Smooth muscle cell of the umbilical artery (primary cell): ENCODE results near the gene SLC6A16. TPM values are rescaled to one million over a fixed set of nuclear protein-coding genes. Genes with fewer than 3 reads are reported as not detected.

Experiments used
- total RNA-seq: library from RNA; depleted of rRNA; stranded (reverse); fragments of >200 nt; gene quantifications from 2 replicates; pipeline ENCODE4 v1.2.3, GENCODE V29; 2014

Gene SLC6A16
- under 0.01 and 0.14 TPM in 2 replicates for total RNA-seq

DNA sequence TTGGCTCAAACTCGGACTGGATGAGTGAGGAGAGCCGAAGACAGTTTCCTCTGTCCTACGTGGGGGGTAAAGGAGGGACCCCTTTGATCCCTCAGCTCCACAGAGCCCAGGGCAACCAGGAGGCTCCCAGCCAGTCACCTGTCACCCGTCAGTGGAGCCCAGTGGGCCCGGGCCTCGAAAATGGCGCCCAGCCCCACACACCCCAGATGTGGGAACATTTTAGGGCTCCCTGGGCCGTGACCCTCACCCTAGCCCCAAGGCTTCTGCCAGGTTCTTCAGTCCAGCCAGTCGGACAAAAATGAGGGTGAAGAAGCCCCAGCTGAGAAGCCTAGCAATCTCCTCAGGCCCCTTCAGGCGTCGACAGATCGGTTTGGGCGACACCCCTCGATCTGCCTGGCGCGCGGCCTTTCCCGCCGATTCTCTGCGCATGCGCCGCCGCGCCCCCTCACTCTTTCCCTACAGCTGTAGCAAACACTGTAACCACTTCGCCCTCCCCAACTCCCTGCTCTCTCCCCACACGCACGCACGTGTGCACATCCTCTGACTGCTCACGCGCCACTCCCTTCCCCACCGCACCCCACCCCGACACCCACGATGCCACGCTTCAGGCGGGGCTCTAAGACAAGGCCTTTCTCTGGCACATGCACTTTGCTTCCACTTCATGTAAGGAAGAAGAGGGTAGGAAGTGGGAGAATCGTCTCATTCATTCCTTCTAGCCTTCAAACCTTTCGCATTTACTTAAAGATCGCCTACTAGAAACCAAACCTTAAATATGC, at the start of gene SLC6A16:
TSS of gene SLC6A16 (minus strand) at position 391 of the 776 bp plus-strand sequence. CDS start 13,844 bp downstream, outside the sequence.

DNA sequence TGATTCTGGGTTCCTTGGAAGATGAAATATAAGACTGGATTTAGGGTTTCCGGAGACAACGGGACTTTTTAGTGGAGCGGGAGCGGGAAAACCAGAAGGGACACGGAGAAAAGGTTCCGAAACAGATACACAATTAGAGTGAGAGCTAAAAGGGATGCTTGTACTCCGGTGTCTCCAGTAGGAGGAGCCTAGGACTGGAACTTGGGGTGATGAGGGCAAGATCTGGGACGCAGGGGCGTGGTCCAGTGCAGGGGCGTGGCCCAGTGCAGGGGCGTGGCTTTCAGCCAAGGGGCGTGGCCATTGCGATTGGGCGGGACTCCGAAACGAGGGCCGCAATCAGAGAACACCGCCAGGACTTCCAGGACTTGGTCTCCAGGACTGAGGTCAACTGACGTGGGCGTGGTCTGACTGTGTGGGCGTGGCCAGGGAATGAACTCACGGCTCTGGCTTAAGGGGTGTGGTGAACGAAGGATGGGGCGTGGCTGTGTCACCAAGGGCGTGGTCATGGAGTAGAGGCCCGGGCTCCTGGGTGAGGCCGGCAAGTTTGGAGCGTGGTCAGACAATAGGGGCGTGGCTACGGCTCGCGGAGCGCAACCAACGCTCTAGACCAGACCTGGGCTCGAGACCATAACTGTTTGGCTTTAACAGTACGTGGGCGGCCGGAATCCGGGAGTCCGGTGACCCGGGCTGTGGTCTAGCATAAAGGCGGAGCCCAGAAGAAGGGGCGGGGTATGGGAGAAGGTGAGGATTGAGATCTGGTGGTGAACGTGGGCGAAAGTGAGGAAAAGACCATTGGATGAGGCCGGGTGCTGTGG, 38.5 kb upstream of the SLC6A16 start, which contains the start of gene DKKL1:
TSS of gene DKKL1 (plus strand) at position 610 of the 815 bp plus-strand sequence. CDS start at position 732, 122 bp downstream.

DNA sequence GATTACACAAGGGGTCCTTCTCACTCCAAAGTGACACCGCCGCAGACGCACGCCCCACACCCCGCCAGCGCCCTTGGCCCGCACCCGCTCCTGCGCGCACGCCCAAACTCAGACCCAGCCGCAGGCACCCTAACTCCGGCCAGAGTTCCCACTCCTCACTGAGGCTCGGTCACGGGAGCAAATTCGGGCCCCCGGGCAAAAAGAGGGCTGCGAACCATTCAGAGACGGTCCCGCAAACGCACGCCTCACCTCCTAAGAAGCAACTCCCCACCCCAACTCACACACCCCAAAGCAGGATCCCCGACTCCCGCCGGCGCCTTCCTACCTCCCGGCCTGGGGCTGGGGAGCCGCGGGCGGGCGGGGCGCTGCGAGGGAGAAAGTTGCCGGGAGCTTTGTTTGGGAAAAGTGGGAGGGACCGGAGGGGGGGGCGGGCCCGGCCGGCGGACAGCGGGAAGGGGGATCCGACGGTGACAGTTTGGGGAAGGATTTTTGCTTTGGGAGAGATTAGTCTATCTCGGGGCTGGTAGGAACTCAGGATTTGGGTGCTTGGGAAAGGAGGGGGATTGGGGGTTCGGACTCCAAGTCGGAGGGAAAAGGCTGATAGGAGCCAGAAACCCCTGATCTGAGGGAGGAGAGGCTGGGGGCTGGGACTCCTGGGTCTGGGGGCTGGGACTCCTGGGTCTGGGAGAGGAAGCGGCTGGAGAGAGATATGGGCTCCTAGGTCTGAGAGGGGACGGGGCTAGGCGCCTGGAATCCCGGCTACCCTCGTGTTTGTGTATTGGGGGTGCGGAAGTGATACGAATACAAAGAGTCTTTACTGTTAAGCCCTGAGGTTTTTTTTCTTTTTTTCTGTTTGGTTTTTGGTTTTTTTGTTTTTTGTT, 37.3 kb upstream of the SLC6A16 start, which contains the start of gene TEAD2:
TSS of gene TEAD2 (minus strand) at position 369 of the 881 bp plus-strand sequence. CDS start 2,341 bp downstream, outside the sequence.

DNA sequence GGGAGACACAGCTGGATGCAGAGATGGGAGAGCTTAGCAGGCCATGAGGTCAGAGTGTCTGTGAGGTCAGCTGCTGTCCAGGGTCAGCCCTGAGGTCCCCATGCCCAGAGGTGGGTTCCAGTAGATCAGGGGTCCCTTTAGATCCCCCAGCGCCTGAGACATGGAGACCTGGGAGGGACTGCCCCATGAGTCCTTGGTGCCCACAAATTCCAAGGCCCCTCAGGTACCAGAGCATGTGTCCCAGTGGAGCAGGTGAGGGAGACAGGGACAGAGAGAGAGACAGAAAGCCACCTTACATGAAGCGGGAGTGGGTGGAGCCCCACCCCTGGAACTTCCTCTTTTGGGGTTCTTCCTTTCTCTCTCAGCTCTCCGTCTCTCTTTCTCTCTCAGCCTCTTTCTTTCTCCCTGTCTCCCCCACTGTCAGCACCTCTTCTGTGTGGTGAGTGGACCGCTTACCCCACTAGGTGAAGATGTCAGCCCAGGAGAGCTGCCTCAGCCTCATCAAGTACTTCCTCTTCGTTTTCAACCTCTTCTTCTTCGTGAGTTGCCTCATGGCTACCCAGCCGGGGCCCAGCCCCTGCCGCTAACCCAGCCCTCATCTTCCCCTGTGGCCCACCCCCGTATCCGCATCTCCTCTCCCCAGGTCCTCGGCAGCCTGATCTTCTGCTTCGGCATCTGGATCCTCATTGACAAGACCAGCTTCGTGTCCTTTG, 10.2 kb upstream of the SLC6A16 start, which contains the start of gene CD37:
TSS of gene CD37 (plus strand) at position 336 of the 713 bp plus-strand sequence. CDS start at position 471, 135 bp downstream.

Other genes starting within 250 kb of the SLC6A16 start
- gene SNRNP70, start 239.7 kb downstream of the SLC6A16 start, total RNA-seq = 86.7 and 121 TPM in 2 replicates
- 6.3 and 13.7 TPM in 2 replicates for gene LIN7B, start 210.8 kb downstream of the SLC6A16 start, total RNA-seq
- 0.89 and 0.97 TPM in 2 replicates for gene C19orf73, start 206.0 kb downstream of the SLC6A16 start, total RNA-seq
- 3.3 and 8.0 TPM in 2 replicates for gene PPFIA3, start 205.6 kb downstream of the SLC6A16 start, total RNA-seq
- gene HRC, start 169.8 kb downstream of the SLC6A16 start, total RNA-seq = 0.14 TPM in 1 of 2 replicates, not detected in the other
- gene TRPM4, start 167.4 kb downstream of the SLC6A16 start, total RNA-seq = 13.4 and 23.1 TPM in 2 replicates
- under 0.01 TPM in 1 of 2 replicates, not detected in the other for gene CD37, start 10.2 kb upstream of the SLC6A16 start, total RNA-seq
- gene TEAD2, start 37.2 kb upstream of the SLC6A16 start, total RNA-seq = 20.8 and 22.2 TPM in 2 replicates
- gene DKKL1, start 38.7 kb upstream of the SLC6A16 start, total RNA-seq = 0.59 TPM in 1 of 2 replicates, not detected in the other
- gene KASH5, start 63.1 kb upstream of the SLC6A16 start, total RNA-seq = not detected in 2 replicates
- gene PTH2, start 98.2 kb upstream of the SLC6A16 start, total RNA-seq = not detected in 2 replicates
- not detected in 2 replicates for gene GFY, start 100.2 kb upstream of the SLC6A16 start, total RNA-seq
- gene SLC17A7, start 116.3 kb upstream of the SLC6A16 start, total RNA-seq = not detected in 2 replicates
- 73.1 and 108 TPM in 2 replicates for gene PIH1D1, start 126.6 kb upstream of the SLC6A16 start, total RNA-seq
- gene ALDH16A1, start 128.0 kb upstream of the SLC6A16 start, total RNA-seq = 11.9 and 13.5 TPM in 2 replicates
- 1.2 and 2.1 TPM in 2 replicates for gene FLT3LG, start 149.0 kb upstream of the SLC6A16 start, total RNA-seq
- 1,158 and 2,408 TPM in 2 replicates for gene RPL13A, start 162.4 kb upstream of the SLC6A16 start, total RNA-seq
- gene RPS11, start 171.2 kb upstream of the SLC6A16 start, total RNA-seq = 1,449 and 3,403 TPM in 2 replicates
- 33.5 and 71.9 TPM in 2 replicates for gene FCGRT, start 187.5 kb upstream of the SLC6A16 start, total RNA-seq
- 388 and 521 TPM in 2 replicates for gene RCN3, start 202.8 kb upstream of the SLC6A16 start, total RNA-seq